Stimulated activated naive B cell treated with anti-CD40 and anti-IgM and Interleukin-4, amounts not matched to agents 10 μg/mL and 1 μg/mL and 100 μg/mL, for 72 hours (primary cell): ENCODE results near the gene RILPL2.

Experiments
- ATAC-seq, 2 donors: fragments of 150-1000 bp; cut with Tn5 transposase; replicated peaks; 2 replicates each; pipeline ENCODE4 v1.10.0; 2021; ENCODE audit warnings: moderate library complexity in 1 of 2
- DNase-seq: peaks from one replicate; pipeline ENCODE4 v3.0.0; 2021
- H3K27ac Mint-ChIP-seq: one replicate; pipeline ENCODE4 v1.8.0; 2022; ENCODE audit warnings: mild to moderate bottlenecking, mixed read lengths
- H3K27me3 Mint-ChIP-seq, 2 donors: one replicate each; pipeline ENCODE4 v1.8.0; 2022; ENCODE audit warnings: mixed read lengths in 2 of 2
- H3K36me3 Mint-ChIP-seq, 2 donors: one replicate each; pipeline ENCODE4 v1.8.0; 2022; ENCODE audit warnings: mixed read lengths in 2 of 2, mild to moderate bottlenecking in 1 of 2
- H3K4me1 Mint-ChIP-seq, 2 donors: one replicate each; pipeline ENCODE4 v1.8.0; 2022; ENCODE audit warnings: mixed read lengths in 2 of 2, mild to moderate bottlenecking in 1 of 2
- H3K4me3 Mint-ChIP-seq, 2 donors: one replicate each; pipeline ENCODE4 v1.8.0; 2022; ENCODE audit warnings: mild to moderate bottlenecking in 2 of 2, mixed read lengths in 2 of 2, moderate library complexity in 1 of 2
- H3K9me3 Mint-ChIP-seq, 2 donors: one replicate each; pipeline ENCODE4 v1.8.0; 2022; ENCODE audit warnings: mixed read lengths in 2 of 2, mild to moderate bottlenecking in 1 of 2

Gene RILPL2

DNA sequence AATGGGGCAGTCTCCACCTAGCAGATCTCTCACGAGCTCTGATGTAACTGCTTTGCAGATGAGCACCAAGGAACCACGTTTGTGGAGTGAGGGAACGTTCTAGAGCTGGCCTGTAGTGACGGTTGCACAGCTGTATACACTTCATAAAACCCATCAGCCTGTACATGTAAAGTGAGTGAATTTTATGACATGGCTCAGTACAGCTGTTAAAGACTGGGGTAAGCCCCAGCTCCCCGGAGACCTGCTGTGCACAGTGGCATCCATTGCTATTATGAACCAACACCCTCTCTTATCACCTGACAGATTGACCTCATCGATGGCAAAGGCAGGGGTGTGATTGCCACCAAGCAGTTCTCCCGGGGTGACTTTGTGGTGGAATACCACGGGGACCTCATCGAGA, 31.9 kb downstream of the RILPL2 start:
- peaks cover 24 to 40% of the 10 kb centered on the region in 2 donors for H3K36me3 Mint-ChIP-seq
- H3K27me3 Mint-ChIP-seq: no peaks in the 10 kb centered on the region
- H3K27ac Mint-ChIP-seq: no peak overlapping the region
- no peaks in the 10 kb centered on the region for H3K9me3 Mint-ChIP-seq
- H3K4me3 Mint-ChIP-seq: no peak overlapping the region
- ATAC-seq (peak; percentile 76 to 93), DNase-seq (no peak)
- H3K4me1 Mint-ChIP-seq: peaks cover 9 to 19% of the 10 kb centered on the region in 2 donors

DNA sequence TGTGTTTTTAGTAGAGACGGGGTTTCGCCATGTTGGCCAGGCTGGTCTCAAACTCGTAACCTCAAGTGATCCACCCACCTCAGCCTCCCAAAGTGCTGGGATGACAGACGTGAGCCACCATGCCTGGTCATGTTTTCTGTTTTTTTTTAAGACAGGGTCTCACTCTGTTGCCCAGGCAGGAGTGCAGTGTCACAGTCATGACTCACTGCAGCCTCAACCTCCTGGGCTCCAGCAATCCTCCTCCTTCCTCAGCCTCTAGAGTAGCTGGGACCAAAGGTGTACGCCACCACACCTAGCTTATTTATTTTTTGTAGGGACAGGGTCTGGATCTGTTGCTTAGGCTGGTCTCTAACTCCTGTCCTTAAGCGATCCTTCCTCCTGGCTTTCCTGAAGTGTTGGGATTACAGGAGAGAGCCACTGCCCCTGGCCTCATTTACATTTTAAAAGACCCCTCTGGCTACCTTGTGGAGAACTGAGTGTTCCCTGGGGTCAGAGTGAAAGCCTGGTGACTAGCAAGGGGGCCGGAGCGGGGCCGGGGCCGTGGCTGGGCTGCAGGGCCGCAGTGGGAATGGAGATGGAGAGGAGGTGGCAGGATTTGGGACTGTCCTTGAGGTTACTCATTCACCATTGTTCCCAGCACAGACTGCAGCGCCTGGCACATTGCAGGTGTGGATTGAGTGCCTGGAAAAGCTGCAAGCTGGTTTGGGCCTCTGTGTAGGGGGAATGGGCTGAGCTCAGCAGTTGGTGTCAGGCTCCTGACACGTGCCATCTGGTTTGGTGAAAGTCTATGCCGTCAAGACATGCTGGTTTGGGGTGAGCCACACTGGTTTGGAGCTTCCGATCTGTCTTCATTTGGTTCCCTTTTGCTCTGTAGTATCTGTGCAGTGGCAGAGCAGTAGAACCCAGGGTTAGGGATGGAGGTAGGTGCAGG, 34.5 kb downstream of the RILPL2 start:
- Mint-ChIP-seq H3K4me3 (no peak overlapping the region), H3K27ac (peak overlapping the region; percentile 67), H3K9me3 (no peaks in the 10 kb centered on the region), H3K27me3 (no peaks in the 10 kb centered on the region), H3K36me3 (peaks cover 29 to 44% of the 10 kb centered on the region in 2 donors), H3K4me1 (peaks cover 8 to 24% of the 10 kb centered on the region in 2 donors)
- no peak for DNase-seq
- ATAC-seq: no peak

DNA sequence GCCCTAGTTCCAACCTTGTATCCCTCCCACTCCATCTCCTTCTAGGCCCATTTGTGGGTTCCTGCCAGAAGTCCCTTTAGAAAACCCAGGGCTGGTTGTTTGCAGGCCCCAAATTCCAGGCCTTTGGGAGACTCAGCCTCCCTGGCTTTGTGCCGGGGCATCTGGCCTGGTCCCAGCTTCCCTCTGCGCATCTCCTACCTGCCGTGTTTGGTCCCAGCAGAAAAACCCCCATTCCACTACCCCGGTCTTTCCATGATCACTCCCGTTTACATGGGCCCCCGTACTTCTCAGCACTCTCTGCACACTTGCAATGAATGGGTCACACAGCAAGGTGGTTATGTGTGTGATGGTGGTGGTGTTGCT, 37.2 kb downstream of the RILPL2 start:
- Mint-ChIP-seq H3K36me3 (peaks cover 34 to 53% of the 10 kb centered on the region in 2 donors), H3K27ac (no peak overlapping the region), H3K27me3 (no peaks in the 10 kb centered on the region), H3K9me3 (no peaks in the 10 kb centered on the region), H3K4me3 (no peak overlapping the region), H3K4me1 (peaks cover 8 to 26% of the 10 kb centered on the region in 2 donors)
- DNase-seq (no peak), ATAC-seq (no peak)

DNA sequence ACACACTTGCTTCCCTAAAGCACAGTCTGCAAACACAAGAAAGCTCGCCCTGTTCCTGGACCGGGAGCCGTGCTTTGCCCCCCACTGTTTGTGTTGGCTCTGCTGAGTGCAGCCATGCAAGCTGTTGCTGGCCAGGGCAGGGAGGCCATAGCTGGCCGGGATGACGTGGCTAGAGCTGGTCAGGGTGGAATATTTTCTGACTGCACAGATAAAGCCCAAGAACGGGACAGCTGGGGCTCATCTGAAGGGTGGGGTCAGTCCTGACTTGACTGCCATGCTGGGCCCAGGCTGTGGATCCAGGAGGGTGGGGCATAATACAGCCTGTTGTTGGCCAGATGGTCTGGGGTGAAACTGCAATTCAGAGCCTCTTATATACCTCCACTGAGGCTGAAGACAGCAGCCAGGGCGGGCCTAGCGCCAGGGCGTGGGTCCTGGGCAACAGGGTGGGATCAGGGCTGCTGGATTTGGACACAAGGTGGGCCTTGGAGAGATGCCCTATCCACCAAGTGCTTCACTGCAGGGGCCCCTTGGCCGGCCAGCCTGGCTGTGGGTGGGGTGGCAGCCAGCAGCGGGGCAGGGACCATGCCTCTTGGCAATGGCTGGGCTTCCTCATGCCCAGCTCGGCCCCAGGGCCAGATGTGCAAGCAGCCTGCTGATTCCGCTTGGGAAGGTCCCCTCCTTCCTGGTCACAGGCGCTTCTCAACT, 37.8 kb downstream of the RILPL2 start:
- Mint-ChIP-seq H3K27ac (no peak overlapping the region), H3K36me3 (peaks cover 32 to 49% of the 10 kb centered on the region in 2 donors), H3K4me3 (no peak overlapping the region), H3K27me3 (no peaks in the 10 kb centered on the region), H3K9me3 (no peaks in the 10 kb centered on the region), H3K4me1 (peaks cover 7 to 23% of the 10 kb centered on the region in 2 donors)
- DNase-seq: no peak
- no peak for ATAC-seq

DNA sequence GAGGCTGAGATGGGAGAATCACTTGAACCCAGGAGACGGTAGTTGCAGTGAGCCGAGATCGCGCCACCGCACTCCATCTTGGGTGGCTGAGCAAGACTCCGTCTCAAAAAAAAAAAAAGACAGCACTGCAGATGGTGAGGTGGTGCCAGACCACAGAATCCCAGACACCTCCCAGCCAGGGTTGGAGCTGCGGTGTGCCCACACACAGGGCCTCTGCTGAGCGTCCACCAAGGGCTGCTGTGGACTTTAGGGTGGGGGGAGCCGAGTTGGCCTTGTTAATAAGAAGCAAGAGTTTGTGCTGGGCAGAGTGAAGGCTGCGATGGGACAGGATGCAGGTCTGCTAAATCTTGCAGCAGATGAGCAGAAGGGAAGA, 38.3 kb downstream of the RILPL2 start:
- Mint-ChIP-seq H3K27ac (no peak overlapping the region), H3K27me3 (no peaks in the 10 kb centered on the region), H3K4me1 (peaks cover 4 to 18% of the 10 kb centered on the region in 2 donors), H3K4me3 (no peak overlapping the region), H3K36me3 (peaks cover 31 to 49% of the 10 kb centered on the region in 2 donors), H3K9me3 (no peaks in the 10 kb centered on the region)
- ATAC-seq (no peak), DNase-seq (no peak)

DNA sequence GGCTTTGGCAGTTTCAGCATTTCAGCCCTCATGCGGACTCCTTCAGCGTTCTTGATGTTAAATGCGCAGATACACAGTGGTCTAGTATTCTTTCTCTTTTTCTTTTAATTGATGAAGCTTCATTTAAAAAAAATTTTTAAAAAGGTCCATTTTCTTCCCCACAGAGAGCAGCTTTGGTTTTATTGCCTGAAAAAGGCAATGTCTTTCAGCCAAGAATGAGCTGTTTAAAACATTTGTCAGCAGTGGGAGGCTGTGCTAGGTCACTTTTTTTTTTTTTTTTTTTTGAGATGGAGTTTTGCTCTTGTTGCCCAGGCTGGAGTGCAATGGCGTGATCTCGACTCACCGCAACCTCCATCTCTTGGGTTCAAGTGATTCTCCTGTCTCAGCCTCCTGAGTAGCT, 39.1 kb downstream of the RILPL2 start:
- DNase-seq (no peak), ATAC-seq (no peak)
- H3K9me3 Mint-ChIP-seq: no peaks in the 10 kb centered on the region
- no peak overlapping the region for H3K27ac Mint-ChIP-seq
- H3K4me3 Mint-ChIP-seq: no peak overlapping the region
- peaks cover 28 to 46% of the 10 kb centered on the region in 2 donors for H3K36me3 Mint-ChIP-seq
- H3K27me3 Mint-ChIP-seq: no peaks in the 10 kb centered on the region
- peaks cover 2 to 15% of the 10 kb centered on the region in 2 donors for H3K4me1 Mint-ChIP-seq

DNA sequence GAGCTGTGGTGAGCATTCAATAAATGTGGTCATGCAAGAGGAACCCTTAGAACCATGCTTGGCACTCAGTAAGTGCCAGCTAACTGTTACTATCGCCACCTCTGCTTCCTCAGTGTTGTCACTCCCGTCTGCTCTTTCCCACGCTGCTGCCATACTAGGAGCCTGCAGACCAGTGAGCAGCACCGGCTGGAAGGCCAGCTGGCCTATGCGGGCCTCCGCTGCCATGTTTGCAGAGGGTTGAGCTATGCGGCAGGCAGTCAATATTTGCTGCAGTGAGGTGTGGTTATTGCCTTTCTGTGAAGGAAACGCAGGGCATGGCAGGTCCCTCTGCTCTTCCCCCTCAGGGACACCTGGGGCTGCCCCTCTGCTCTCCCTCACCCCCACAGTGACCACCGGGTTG, 39.5 kb downstream of the RILPL2 start:
- ATAC-seq: no peak
- Mint-ChIP-seq H3K4me3 (no peak overlapping the region), H3K36me3 (peaks cover 28 to 43% of the 10 kb centered on the region in 2 donors), H3K27ac (no peak overlapping the region), H3K4me1 (peaks cover 1 to 16% of the 10 kb centered on the region in 2 donors), H3K27me3 (no peaks in the 10 kb centered on the region), H3K9me3 (no peaks in the 10 kb centered on the region)
- DNase-seq: no peak

DNA sequence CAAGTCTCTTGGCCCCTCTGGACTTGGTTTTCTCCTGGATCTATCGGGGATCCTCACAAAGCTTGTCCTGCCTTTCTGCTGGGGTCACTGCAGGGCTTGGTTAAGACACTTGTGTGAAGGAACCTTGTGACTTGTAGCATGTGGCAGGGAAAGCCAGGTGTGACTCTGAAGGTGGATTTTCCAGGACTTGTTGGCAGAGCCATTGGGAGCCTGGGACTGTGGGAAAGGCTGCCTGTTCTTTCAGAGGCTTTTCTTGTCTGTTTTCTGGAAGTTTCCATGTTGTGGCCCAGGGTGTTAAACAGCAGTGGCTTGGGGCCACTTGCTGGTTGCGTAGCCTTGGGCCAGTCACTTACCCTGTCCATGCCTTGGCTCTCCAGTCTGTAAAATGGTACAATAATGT, 39.9 kb downstream of the RILPL2 start:
- Mint-ChIP-seq H3K36me3 (peaks cover 32 to 45% of the 10 kb centered on the region in 2 donors), H3K4me3 (no peak overlapping the region), H3K27me3 (no peaks in the 10 kb centered on the region), H3K4me1 (peaks cover 1 to 19% of the 10 kb centered on the region in 2 donors), H3K9me3 (no peaks in the 10 kb centered on the region), H3K27ac (no peak overlapping the region)
- DNase-seq (no peak), ATAC-seq (no peak)

DNA sequence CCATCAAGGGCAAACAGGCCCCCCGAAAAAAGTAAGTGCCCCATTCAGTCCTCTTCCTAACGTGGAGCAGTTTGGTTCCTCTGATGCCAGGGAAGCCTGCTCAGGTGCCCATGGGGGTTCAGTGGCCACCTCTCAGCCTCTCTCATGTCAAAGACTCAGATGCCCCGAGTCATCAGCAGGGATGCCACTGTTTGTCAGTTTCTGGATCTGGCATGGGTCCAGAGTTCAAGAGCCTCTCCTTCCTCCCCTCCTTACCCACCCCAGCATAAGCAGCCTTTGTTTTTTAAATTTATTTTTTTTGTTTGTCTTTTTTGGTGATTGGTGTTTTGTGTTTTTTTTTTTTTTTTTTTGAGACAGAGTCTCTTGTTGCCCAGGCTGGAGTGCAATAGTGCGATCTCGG, 41.2 kb downstream of the RILPL2 start:
- peaks cover 5 to 30% of the 10 kb centered on the region in 2 donors for H3K4me1 Mint-ChIP-seq
- peaks cover 45 to 53% of the 10 kb centered on the region in 2 donors for H3K36me3 Mint-ChIP-seq
- no peak for DNase-seq
- no peak for ATAC-seq
- no peaks in the 10 kb centered on the region for H3K9me3 Mint-ChIP-seq
- no peak overlapping the region for H3K4me3 Mint-ChIP-seq
- H3K27ac Mint-ChIP-seq: peak overlapping the region; percentile 31
- no peaks in the 10 kb centered on the region for H3K27me3 Mint-ChIP-seq

DNA sequence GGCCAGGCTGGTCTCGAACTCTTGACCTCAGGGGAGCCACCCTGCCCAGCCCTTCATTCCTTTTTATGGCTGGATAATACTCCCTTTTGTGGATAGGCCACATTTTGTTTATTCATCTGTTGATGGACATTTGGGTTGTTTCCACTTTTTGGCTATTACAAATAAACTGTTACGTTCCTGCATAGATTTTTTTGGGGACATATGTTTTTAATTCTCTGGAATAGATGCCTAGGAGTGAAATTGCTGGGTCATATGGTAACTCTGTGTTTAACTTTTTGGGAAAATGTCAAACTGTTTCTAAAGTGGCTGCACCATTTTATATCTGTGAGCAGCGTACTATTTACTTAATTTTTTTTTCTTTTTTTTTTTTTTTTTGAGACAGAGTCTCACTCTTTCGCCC, 42.7 kb downstream of the RILPL2 start:
- Mint-ChIP-seq H3K4me1 (peaks cover 8 to 31% of the 10 kb centered on the region in 2 donors), H3K9me3 (no peaks in the 10 kb centered on the region), H3K36me3 (peaks cover 47 to 52% of the 10 kb centered on the region in 2 donors), H3K4me3 (no peak overlapping the region), H3K27me3 (no peaks in the 10 kb centered on the region), H3K27ac (no peak overlapping the region)
- no peak for ATAC-seq
- no peak for DNase-seq

DNA sequence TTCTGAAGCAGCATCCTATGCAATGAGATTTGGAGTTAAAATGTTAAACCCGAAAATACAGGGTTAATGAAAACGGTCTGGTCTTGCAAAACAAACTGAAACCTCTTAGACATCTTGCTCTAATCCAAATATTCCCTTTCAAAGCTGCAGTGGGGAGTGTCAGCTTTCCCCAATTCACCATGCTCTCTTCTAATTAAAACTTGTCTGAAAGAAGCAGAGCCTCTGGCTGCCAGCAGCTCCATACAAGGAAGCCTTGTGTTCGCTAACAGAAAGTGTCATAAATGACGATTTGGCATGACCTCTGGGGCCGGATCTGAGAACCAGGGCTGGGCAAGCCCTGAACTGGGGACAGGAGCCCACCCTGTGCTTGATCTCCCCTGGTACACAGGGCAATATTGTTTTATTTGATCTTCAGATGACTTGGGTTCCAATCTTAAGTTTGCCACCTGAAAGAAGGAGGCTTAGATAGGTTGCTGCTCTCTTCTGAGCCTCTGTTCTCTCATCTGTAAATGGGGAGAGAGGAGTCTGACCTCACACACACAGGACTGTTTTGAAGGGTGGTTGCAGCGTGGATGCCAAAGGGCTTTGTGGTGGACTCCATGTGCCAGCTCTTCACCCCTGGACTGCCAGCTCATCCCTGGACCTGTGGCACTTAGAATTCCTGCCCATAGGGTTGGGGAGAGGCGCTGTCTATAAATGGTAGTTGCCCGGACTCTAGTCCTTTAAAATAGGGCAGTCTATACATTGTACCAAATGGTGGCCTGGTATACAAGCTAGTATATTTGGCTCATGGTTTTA, 44.7 kb downstream of the RILPL2 start:
- peaks cover 21 to 44% of the 10 kb centered on the region in 2 donors for H3K4me1 Mint-ChIP-seq
- H3K4me3 Mint-ChIP-seq: no peak overlapping the region
- DNase-seq (no peak), ATAC-seq (no peak)
- H3K36me3 Mint-ChIP-seq: peaks cover 43 to 47% of the 10 kb centered on the region in 2 donors
- H3K27me3 Mint-ChIP-seq: no peaks in the 10 kb centered on the region
- H3K27ac Mint-ChIP-seq: peak overlapping the region; percentile 42
- H3K9me3 Mint-ChIP-seq: no peaks in the 10 kb centered on the region

DNA sequence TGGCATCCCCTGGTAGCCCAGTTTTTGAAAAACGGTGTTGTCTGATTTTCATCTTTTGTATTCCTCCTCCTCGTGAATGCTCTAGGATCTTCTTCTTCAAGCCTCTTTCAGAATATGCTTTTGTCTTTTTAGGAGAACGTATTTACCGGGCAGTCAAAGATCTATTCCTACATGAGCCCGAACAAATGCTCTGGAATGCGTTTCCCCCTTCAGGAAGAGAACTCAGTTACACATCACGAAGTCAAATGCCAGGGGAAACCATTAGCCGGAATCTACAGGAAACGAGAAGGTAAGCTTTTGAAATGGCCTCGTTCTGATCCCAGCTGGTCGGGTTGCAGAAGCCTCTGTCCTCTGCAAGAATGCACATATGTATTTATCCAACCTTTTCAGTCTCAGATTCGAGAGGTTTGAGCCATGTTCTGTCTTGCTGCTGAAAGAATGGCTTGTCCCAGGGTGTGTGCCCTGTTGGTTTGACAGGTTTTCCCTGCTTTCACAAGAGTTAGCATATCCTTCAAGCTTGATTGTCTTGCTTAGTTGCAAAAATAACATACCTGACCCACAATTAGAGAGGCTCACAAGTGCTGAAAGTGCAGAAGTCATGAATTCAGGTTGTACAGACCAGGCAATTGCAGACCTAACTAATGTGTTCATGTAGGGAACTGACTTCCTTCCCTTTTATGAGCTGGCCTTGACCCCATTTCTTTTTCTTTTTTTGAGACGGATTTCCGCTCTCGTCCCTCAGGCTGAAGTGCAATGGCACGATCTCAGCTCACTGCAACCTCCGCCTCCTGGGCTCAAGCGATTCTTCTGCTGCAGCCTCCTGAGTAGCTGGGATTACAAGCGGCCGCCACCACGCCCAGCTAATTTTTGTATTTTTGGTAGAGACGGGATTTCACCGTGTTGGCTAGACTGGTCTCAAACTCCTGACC, 45.7 kb downstream of the RILPL2 start:
- ATAC-seq (no peak), DNase-seq (no peak)
- Mint-ChIP-seq H3K27ac (peak overlapping the region; percentile 89), H3K36me3 (peaks cover 38 to 43% of the 10 kb centered on the region in 2 donors), H3K4me1 (peaks cover 21 to 44% of the 10 kb centered on the region in 2 donors), H3K9me3 (no peaks in the 10 kb centered on the region), H3K27me3 (no peaks in the 10 kb centered on the region), H3K4me3 (peak overlapping the region; percentile 90 to 91)

DNA sequence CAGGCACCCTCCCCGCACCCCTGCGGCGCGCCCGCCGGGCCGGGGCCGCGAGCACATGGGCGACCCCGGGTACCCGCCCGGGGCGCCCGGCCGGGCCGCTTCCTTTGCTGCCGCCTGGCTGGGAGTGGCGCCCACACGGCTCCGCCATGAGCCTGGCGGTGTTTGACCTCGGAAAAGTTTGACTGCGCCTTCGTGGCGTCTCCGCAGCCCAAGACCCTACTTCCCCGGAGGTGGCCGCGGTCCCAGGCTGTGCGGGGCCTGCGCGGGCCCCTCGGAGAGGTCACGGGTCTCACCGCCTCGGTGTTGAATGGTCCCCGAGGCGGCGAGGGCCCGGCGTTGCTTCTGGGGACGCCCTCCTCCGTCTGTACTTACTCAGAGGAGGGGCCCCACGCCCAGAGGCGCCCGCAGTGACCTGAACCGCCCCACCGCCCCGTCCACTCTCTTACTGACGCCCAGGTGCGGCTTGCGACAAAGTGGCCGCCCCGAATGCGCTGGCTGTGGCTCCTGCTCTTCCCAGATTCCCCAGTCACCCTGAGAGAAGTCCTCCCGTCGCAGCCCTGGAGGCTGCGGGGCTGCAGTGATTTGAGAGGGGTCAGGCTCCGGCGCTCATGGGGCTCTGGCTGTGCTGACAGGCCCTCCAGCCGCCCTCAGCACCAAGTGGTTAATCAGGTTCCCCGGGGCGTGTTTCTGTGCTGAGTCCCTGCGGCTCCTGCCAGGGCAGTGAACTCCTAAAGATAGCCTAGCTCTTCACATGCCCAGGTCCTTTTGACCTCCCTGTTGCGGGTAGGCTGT, 46.7 kb downstream of the RILPL2 start:
- peaks cover 29 to 37% of the 10 kb centered on the region in 2 donors for H3K36me3 Mint-ChIP-seq
- DNase-seq (peak; percentile 14), ATAC-seq (peak; percentile 26 to 49)
- H3K27me3 Mint-ChIP-seq: no peaks in the 10 kb centered on the region
- H3K9me3 Mint-ChIP-seq: no peaks in the 10 kb centered on the region
- peak overlapping the region; percentile 89 for H3K27ac Mint-ChIP-seq
- H3K4me1 Mint-ChIP-seq: peaks cover 20 to 39% of the 10 kb centered on the region in 2 donors
- H3K4me3 Mint-ChIP-seq: peak overlapping the region; percentile 90 to 91
